Activated B cell treated with CpG ODN at 0.5 μM for 24 hours (primary cell): ENCODE measurements around the gene ICAM5. TPM values are rescaled to one million over a fixed set of nuclear protein-coding genes. Genes with fewer than 3 reads are reported as not detected.

ENCODE experiments used
- ATAC-seq: fragments of 200-7000 bp; cut with Tn5 transposase; one replicate; pipeline ENCODE4 v1.10.0; 2021; ENCODE audit warnings: low read depth, mild to moderate bottlenecking, moderate library complexity
- CTCF ChIA-PET: fragments of 350-600 bp; sonication (Branson Sonifier 250); formaldehyde crosslinking; loops from one replicate; lab custom pipeline; 2021; ENCODE audit warnings: antibody characterized with exemption; lab: Charles Lee
- POLR2A ChIA-PET: fragments of 350-600 bp; sonication (Branson Sonifier 250); formaldehyde crosslinking; loops from one replicate; lab custom pipeline; 2021; ENCODE audit warnings: antibody characterized with exemption; lab: Charles Lee
- DNase-seq: peaks from one replicate; pipeline ENCODE4 v3.0.0; 2022
- H3K27ac Mint-ChIP-seq: one replicate; pipeline ENCODE4 v1.8.0; 2020; ENCODE audit warnings: mixed read lengths
- H3K27me3 Mint-ChIP-seq: one replicate; pipeline ENCODE4 v1.8.0; 2021; ENCODE audit warnings: mixed read lengths
- H3K36me3 Mint-ChIP-seq: one replicate; pipeline ENCODE4 v1.8.0; 2021; ENCODE audit warnings: low read depth, mixed read lengths
- H3K4me1 Mint-ChIP-seq: one replicate; pipeline ENCODE4 v1.8.0; 2021; ENCODE audit warnings: mixed read lengths
- H3K4me3 Mint-ChIP-seq: one replicate; pipeline ENCODE4 v1.8.0; 2020; ENCODE audit warnings: mild to moderate bottlenecking, mixed read lengths
- H3K9me3 Mint-ChIP-seq: one replicate; pipeline ENCODE4 v1.8.0; 2020; ENCODE audit warnings: mixed read lengths
- intact Hi-C: fragments of 100-400 bp; cut with micrococcal nuclease; formaldehyde crosslinking; loops from one replicate; pipeline ENCODE4 v1.15.1; 2024
- total RNA-seq: library from RNA; stranded (reverse); gene quantifications from 2 replicates; pipeline ENCODE4 v1.2.3, GENCODE V29; 2022
- TF ChIP-seq, protein P1 (sequence below): fragments of 200-600 bp; IDR thresholded peaks from one replicate; pipeline ENCODE4 v1.8.0; 2022; ENCODE audit warnings: antibody characterized with exemption, mild to moderate bottlenecking

Gene ICAM5
- total RNA-seq, 1 donor from 2014 or later = 1.2 TPM

DNA sequence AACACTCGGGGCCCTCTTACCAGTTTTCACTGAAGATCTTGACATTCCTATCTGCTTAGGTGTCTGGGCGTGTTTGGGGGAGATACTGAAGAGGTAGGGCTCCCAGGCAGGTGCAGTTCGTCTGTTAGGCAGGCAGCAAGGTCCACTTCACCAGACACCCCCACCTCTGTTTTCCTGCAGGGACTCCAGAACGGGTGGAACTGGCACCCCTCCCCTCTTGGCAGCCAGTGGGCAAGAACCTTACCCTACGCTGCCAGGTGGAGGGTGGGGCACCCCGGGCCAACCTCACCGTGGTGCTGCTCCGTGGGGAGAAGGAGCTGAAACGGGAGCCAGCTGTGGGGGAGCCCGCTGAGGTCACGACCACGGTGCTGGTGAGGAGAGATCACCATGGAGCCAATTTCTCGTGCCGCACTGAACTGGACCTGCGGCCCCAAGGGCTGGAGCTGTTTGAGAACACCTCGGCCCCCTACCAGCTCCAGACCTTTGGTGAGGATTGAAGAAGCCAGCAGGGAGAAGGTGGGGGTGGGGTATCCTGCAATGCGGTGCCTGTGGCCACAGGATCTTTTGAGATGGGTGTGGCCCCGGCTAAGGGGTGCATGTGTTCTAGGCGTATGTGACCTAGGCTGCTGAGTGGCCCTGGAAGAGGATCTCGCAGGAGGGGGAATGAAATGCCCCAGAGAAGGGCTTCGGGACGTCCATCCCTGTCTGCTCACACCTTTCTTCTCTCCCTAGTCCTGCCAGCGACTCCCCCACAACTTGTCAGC, 6.3 kb upstream of the ICAM5 start:
- Mint-ChIP-seq H3K4me1 (peaks cover 46% of the 10 kb centered on the region), H3K27me3 (peaks cover 3% of the 10 kb centered on the region), H3K9me3 (no peaks in the 10 kb centered on the region), H3K36me3 (peaks cover 58% of the 10 kb centered on the region), H3K4me3 (no peak overlapping the region), H3K27ac (no peak overlapping the region)
- TF ChIP-seq, protein P1, sequence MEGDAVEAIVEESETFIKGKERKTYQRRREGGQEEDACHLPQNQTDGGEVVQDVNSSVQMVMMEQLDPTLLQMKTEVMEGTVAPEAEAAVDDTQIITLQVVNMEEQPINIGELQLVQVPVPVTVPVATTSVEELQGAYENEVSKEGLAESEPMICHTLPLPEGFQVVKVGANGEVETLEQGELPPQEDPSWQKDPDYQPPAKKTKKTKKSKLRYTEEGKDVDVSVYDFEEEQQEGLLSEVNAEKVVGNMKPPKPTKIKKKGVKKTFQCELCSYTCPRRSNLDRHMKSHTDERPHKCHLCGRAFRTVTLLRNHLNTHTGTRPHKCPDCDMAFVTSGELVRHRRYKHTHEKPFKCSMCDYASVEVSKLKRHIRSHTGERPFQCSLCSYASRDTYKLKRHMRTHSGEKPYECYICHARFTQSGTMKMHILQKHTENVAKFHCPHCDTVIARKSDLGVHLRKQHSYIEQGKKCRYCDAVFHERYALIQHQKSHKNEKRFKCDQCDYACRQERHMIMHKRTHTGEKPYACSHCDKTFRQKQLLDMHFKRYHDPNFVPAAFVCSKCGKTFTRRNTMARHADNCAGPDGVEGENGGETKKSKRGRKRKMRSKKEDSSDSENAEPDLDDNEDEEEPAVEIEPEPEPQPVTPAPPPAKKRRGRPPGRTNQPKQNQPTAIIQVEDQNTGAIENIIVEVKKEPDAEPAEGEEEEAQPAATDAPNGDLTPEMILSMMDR = no peak
- intact Hi-C loops = no loop called here
- ChIA-PET CTCF (interaction anchor here (0.9 kb wide), 1 partner anchor 133 kb away, joined by 3 read pairs; no protein-coding TSS in a partner anchor), POLR2A (interaction anchor here (0.8 kb wide), 1 partner anchor 12 kb away, joined by 7 read pairs; the partner anchor contains the start of gene ICAM1)
- ATAC-seq (no peak), DNase-seq (no peak)

DNA sequence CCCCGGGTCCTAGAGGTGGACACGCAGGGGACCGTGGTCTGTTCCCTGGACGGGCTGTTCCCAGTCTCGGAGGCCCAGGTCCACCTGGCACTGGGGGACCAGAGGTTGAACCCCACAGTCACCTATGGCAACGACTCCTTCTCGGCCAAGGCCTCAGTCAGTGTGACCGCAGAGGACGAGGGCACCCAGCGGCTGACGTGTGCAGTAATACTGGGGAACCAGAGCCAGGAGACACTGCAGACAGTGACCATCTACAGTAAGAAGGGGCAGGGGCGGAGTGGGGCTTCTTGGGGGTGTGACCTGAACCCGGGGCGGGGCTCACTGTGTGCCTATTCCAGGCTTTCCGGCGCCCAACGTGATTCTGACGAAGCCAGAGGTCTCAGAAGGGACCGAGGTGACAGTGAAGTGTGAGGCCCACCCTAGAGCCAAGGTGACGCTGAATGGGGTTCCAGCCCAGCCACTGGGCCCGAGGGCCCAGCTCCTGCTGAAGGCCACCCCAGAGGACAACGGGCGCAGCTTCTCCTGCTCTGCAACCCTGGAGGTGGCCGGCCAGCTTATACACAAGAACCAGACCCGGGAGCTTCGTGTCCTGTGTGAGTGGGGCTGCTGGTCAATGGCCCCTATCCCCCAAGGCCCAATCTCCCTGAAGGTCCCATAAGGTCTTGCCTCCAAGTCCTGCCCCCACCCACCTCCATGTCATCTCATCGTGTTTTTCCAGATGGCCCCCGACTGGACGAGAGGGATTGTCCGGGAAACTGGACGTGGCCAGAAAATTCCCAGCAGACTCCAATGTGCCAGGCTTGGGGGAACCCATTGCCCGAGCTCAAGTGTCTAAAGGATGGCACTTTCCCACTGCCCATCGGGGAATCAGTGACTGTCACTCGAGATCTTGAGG, 5.4 kb upstream of the ICAM5 start:
- intact Hi-C loops = no loop called here
- H3K9me3 Mint-ChIP-seq = no peaks in the 10 kb centered on the region
- DNase-seq (no peak), ATAC-seq (no peak)
- peaks cover 49% of the 10 kb centered on the region for H3K4me1 Mint-ChIP-seq
- H3K36me3 Mint-ChIP-seq = peaks cover 52% of the 10 kb centered on the region
- TF ChIP-seq, protein P1 = no peak
- no peak overlapping the region for H3K4me3 Mint-ChIP-seq
- CTCF ChIA-PET = interaction anchor here (0.9 kb wide), 1 partner anchor 132 kb away, joined by 3 read pairs; no protein-coding TSS in a partner anchor
- POLR2A ChIA-PET = interaction anchor here (6.5 kb wide), 1 partner anchor 13 kb away, joined by 128 read pairs; the partner anchor contains the start of gene ICAM1
- peaks cover 7% of the 10 kb centered on the region for H3K27me3 Mint-ChIP-seq
- H3K27ac Mint-ChIP-seq = no peak overlapping the region

DNA sequence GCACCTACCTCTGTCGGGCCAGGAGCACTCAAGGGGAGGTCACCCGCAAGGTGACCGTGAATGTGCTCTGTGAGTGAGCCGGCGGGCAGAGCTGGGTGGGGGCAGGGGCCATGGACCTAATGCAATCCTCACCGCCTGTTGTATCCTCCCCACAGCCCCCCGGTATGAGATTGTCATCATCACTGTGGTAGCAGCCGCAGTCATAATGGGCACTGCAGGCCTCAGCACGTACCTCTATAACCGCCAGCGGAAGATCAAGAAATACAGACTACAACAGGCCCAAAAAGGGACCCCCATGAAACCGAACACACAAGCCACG, 4.8 kb upstream of the ICAM5 start:
- Mint-ChIP-seq H3K27me3 (peaks cover 7% of the 10 kb centered on the region), H3K9me3 (no peaks in the 10 kb centered on the region), H3K4me3 (no peak overlapping the region), H3K4me1 (peaks cover 49% of the 10 kb centered on the region), H3K27ac (no peak overlapping the region), H3K36me3 (peaks cover 49% of the 10 kb centered on the region)
- TF ChIP-seq, protein P1 = no peak
- POLR2A ChIA-PET = interaction anchor here (6.5 kb wide), 1 partner anchor 13 kb away, joined by 128 read pairs; the partner anchor contains the start of gene ICAM1
- CTCF ChIA-PET = no interaction called here
- no peak for DNase-seq
- no peak for ATAC-seq
- intact Hi-C loops = no loop called here

DNA sequence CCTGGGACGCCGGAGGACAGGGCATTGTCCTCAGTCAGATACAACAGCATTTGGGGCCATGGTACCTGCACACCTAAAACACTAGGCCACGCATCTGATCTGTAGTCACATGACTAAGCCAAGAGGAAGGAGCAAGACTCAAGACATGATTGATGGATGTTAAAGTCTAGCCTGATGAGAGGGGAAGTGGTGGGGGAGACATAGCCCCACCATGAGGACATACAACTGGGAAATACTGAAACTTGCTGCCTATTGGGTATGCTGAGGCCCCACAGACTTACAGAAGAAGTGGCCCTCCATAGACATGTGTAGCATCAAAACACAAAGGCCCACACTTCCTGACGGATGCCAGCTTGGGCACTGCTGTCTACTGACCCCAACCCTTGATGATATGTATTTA, 4.4 kb upstream of the ICAM5 start:
- H3K27ac Mint-ChIP-seq = no peak overlapping the region

More for the DNA sequence above, 4.4 kb upstream of the ICAM5 start:
- intact Hi-C loops = no loop called here
- H3K27me3 Mint-ChIP-seq = peaks cover 10% of the 10 kb centered on the region
- peaks cover 45% of the 10 kb centered on the region for H3K36me3 Mint-ChIP-seq
- no peak for DNase-seq
- ATAC-seq = no peak
- peaks cover 51% of the 10 kb centered on the region for H3K4me1 Mint-ChIP-seq
- TF ChIP-seq, protein P1 = no peak
- ChIA-PET CTCF (interaction anchor here (2.0 kb wide), 1 partner anchor 14 kb away, joined by 7 read pairs; no protein-coding TSS in a partner anchor), POLR2A (interaction anchor here (6.5 kb wide), 1 partner anchor 14 kb away, joined by 128 read pairs; the partner anchor contains the start of gene ICAM1)
- no peaks in the 10 kb centered on the region for H3K9me3 Mint-ChIP-seq
- no peak overlapping the region for H3K4me3 Mint-ChIP-seq
